HCT116 (cell line): ENCODE measurements around the gene ANKIB1. TPM values are rescaled to one million over a fixed set of nuclear protein-coding genes. Genes with fewer than 3 reads are reported as not detected.

Experiments
- ATAC-seq: fragments of 200-7000 bp; cut with Tn5 transposase; 2 replicates; pipeline ENCODE4 v1.9.1; 2020; ENCODE audit warnings: mild to moderate bottlenecking, moderate library complexity
- BruUV-seq: library from RNA; stranded (reverse); fragments of 400-500 nt; replicated peaks from 2 replicates; lab custom pipeline; 2021; lab: Mats Ljungman, UMichigan
- CTCF ChIA-PET: fragments of 300-600 bp; sonication (Branson Sonifier 250); formaldehyde crosslinking; loops from one replicate; lab custom pipeline; 2021; ENCODE audit warnings: antibody characterized with exemption; lab: Charles Lee
- POLR2A ChIA-PET: fragments of 300-600, 350-600 bp; sonication (Branson Sonifier 250); formaldehyde crosslinking; loops from one replicate; lab custom pipeline; 2021; ENCODE audit warnings: antibody characterized with exemption; lab: Charles Lee
- RAD21 ChIA-PET, 2 experiments: fragments of 300-600 bp; sonication (Branson Sonifier 250); formaldehyde crosslinking; loops; one replicate each; lab custom pipeline; 2023; ENCODE audit warnings: low total read pairs in 2 of 2; ENCODE audit not compliant: uncharacterized antibody in 2 of 2, unreplicated experiment in 2 of 2, low non-redundant PET in 1 of 2; lab: Charles Lee
- DNase-seq: peaks from one replicate; pipeline ENCODE4 v3.0.0-alpha.2; 2010; ENCODE audit warnings: low read depth, low spot score
- H2AFZ ChIP-seq: fragments of 200-600 bp; shearing (Covaris generic), sonication (generic); 2 replicates; pipeline ENCODE4 v1.6.1; 2017; ENCODE audit warnings: low read depth, mixed run types, mixed read lengths, antibody characterized with exemption, low read length; ENCODE audit not compliant: poor library complexity, severe bottlenecking
- H3K27ac ChIP-seq: 2 replicates; pipeline ENCODE4 v1.5.1; 2012; ENCODE audit warnings: low read depth, low read length
- H3K27me3 ChIP-seq: fragments of 200-600 bp; sonication (generic); 2 replicates; pipeline ENCODE4 v1.6.1; 2016; ENCODE audit warnings: mixed run types, low read length, mixed read lengths; ENCODE audit not compliant: insufficient read depth
- H3K36me3 ChIP-seq, 2 experiments: fragments of 200-500 bp in 1 of 2; fragments of 200-600 bp in 1 of 2; sonication (Bioruptor generic) in 1 of 2; sonication (generic) in 1 of 2; 2 replicates each; pipeline versions ENCODE4 v1.5.1 to v1.6.1; 2014 to 2016; ENCODE audit warnings: low read length in 2 of 2, inconsistent platforms in 1 of 2, mixed read lengths in 1 of 2, mixed run types in 1 of 2; ENCODE audit not compliant: insufficient read depth in 2 of 2, control insufficient read depth in 1 of 2
- H3K4me1 ChIP-seq, 2 experiments: fragments of 200-600 bp in 1 of 2; sonication (generic) in 1 of 2; 2 replicates each; pipeline versions ENCODE4 v1.5.1 to v1.6.1; 2012 to 2017; ENCODE audit warnings: low read length in 2 of 2, inconsistent platforms in 1 of 2, mild to moderate bottlenecking in 1 of 2, mixed read lengths in 1 of 2, mixed run types in 1 of 2, moderate library complexity in 1 of 2; ENCODE audit not compliant: insufficient read depth in 2 of 2, control insufficient read depth in 1 of 2
- H3K4me2 ChIP-seq: fragments of 200-600 bp; sonication (generic); 2 replicates; pipeline ENCODE4 v1.6.1; 2017; ENCODE audit warnings: mixed run types, low read length, mixed read lengths
- H3K4me3 ChIP-seq, 2 experiments: fragments of 200-600 bp in 1 of 2; sonication (generic) in 1 of 2; replicated peaks in 1 of 2; 2 replicates each; pipeline ENCODE4 v1.5.1; 2011 to 2016; ENCODE audit warnings: low read length in 2 of 2, control low read depth in 1 of 2, low read depth in 1 of 2, mild to moderate bottlenecking in 1 of 2, mixed read lengths in 1 of 2, mixed run types in 1 of 2
- H3K79me2 ChIP-seq: fragments of 200-600 bp; sonication (generic); 2 replicates; pipeline ENCODE4 v1.6.1; 2017; ENCODE audit warnings: mild to moderate bottlenecking, mixed run types, low read length, moderate library complexity, mixed read lengths; ENCODE audit not compliant: insufficient read depth
- H3K9ac ChIP-seq: fragments of 200-600 bp; sonication (generic); 2 replicates; pipeline ENCODE4 v1.6.1; 2016; ENCODE audit warnings: low read length, mixed read lengths
- H3K9me2 ChIP-seq: fragments of 200-600 bp; sonication (generic), shearing (Covaris generic); 2 replicates; pipeline ENCODE4 v1.6.1; 2017; ENCODE audit warnings: mixed run types, mild to moderate bottlenecking, moderate library complexity; ENCODE audit not compliant: insufficient read depth
- H3K9me3 ChIP-seq, 2 experiments: fragments of 200-500 bp in 1 of 2; fragments of 200-600 bp in 1 of 2; sonication (Bioruptor generic) in 1 of 2; sonication (generic) in 1 of 2; 2 replicates each; pipeline ENCODE4 v1.6.1; 2014 to 2017; ENCODE audit warnings: low read length in 2 of 2, mixed read lengths in 2 of 2, inconsistent platforms in 1 of 2, low read depth in 1 of 2, mild to moderate bottlenecking in 1 of 2, mixed run types in 1 of 2, moderate library complexity in 1 of 2; ENCODE audit not compliant: control insufficient read depth in 1 of 2, insufficient read depth in 1 of 2
- H4K20me1 ChIP-seq: fragments of 200-600 bp; sonication (generic), shearing (Covaris generic); 2 replicates; pipeline ENCODE4 v1.6.1; 2017; ENCODE audit warnings: mixed run types, mild to moderate bottlenecking, moderate library complexity; ENCODE audit not compliant: insufficient read depth
- ATF3 ChIP-seq: IDR thresholded peaks from 2 replicates; pipeline ENCODE4 v1.6.1; 2012
- CBX3 ChIP-seq: IDR thresholded peaks from 2 replicates; pipeline ENCODE4 v1.6.1; 2012; ENCODE audit warnings: low read depth
- CEBPB ChIP-seq: IDR thresholded peaks from 2 replicates; pipeline ENCODE4 v1.6.1; 2012; ENCODE audit warnings: low read depth
- CTCF ChIP-seq, 3 experiments: fragments of 200-600 bp in 1 of 3; sonication (generic) in 1 of 3; IDR thresholded peaks in 2 of 3; conservative IDR thresholded peaks in 1 of 3; 2 replicates each; pipeline ENCODE4 v1.5.1; 2012 to 2017; ENCODE audit warnings: low read depth in 2 of 3, low read length in 2 of 3, antibody characterized with exemption in 1 of 3, borderline replicate concordance in 1 of 3, control low read depth in 1 of 3, mild to moderate bottlenecking in 1 of 3, mixed read lengths in 1 of 3, mixed run types in 1 of 3, moderate library complexity in 1 of 3; ENCODE audit not compliant: insufficient read depth in 1 of 3
- EGR1 ChIP-seq: IDR thresholded peaks from 2 replicates; pipeline ENCODE4 v1.6.1; 2012; ENCODE audit warnings: low read depth
- ELF1 ChIP-seq: IDR thresholded peaks from 2 replicates; pipeline ENCODE4 v1.6.1; 2012; ENCODE audit warnings: low read depth, borderline replicate concordance
- JUND ChIP-seq: IDR thresholded peaks from 2 replicates; pipeline ENCODE4 v1.6.1; 2012
- MAX ChIP-seq: IDR thresholded peaks from 2 replicates; pipeline ENCODE4 v1.6.1; 2012
- POLR2AphosphoS5 ChIP-seq: IDR thresholded peaks from 2 replicates; pipeline ENCODE4 v1.6.1; 2011; ENCODE audit warnings: mild to moderate bottlenecking, low read depth, low read length, moderate library complexity
- SIN3A ChIP-seq: IDR thresholded peaks from 2 replicates; pipeline ENCODE4 v1.6.1; 2012; ENCODE audit warnings: low read depth
- SP1 ChIP-seq: IDR thresholded peaks from 2 replicates; pipeline ENCODE4 v1.6.1; 2012; ENCODE audit warnings: low read depth
- SRF ChIP-seq: IDR thresholded peaks from 2 replicates; pipeline ENCODE4 v1.6.1; 2012; ENCODE audit warnings: low read depth
- TCF7L2 ChIP-seq: IDR thresholded peaks from 2 replicates; pipeline ENCODE4 v1.7.0; 2011; ENCODE audit warnings: borderline replicate concordance, inconsistent platforms; ENCODE audit not compliant: insufficient read depth, insufficient read length; ENCODE audit errors: extremely low read depth
- YY1 ChIP-seq: IDR thresholded peaks from 2 replicates; pipeline ENCODE4 v1.6.1; 2011; ENCODE audit warnings: low read length, low read depth, moderate library complexity, mild to moderate bottlenecking; ENCODE audit not compliant: insufficient replicate concordance; ENCODE audit errors: extremely low read depth
- ZBTB33 ChIP-seq: IDR thresholded peaks from 2 replicates; pipeline ENCODE4 v1.6.1; 2011; ENCODE audit warnings: mild to moderate bottlenecking, low read length, moderate library complexity; ENCODE audit not compliant: insufficient replicate concordance; ENCODE audit errors: extremely low read depth
- ZFX ChIP-seq: fragments of 450-650 bp; IDR thresholded peaks from 2 replicates; pipeline ENCODE4 v1.6.1; 2017
- ZNF274 ChIP-seq: fragments of 200-500 bp; sonication (Bioruptor generic); IDR thresholded peaks from 2 replicates; pipeline ENCODE4 v1.6.1; 2014; ENCODE audit warnings: mild to moderate bottlenecking, low read depth, low read length, inconsistent platforms
- intact Hi-C: fragments of 100-400 bp; cut with micrococcal nuclease; formaldehyde crosslinking; loops from 2 replicates; pipeline ENCODE4 v1.10.0; 2022
- total RNA-seq: library from RNA; stranded (reverse); gene quantifications from one replicate; pipeline ENCODE4 v1.2.1, GENCODE V29; 2021; ENCODE audit not compliant: unreplicated experiment

ANKIB1 gene
- total RNA-seq, 1 experiment from 2014 or later, result 41.2 TPM

GRCh38 chr7:92325173-92325572, 79.4 kb downstream of the ANKIB1 start:
- intact Hi-C loops, result no loop called here
- RAD21 ChIA-PET, result no interaction called here
- no peak for TF ChIP-seq YY1
- no peak for TF ChIP-seq CEBPB
- TF ChIP-seq EGR1, result no peak
- no peak for TF ChIP-seq TCF7L2
- TF ChIP-seq ZBTB33, result no peak
- TF ChIP-seq ATF3, result no peak
- no peak for TF ChIP-seq MAX
- no peak for TF ChIP-seq POLR2AphosphoS5
- no peak for TF ChIP-seq CBX3
- no peak for TF ChIP-seq SP1
- TF ChIP-seq ZNF274, result no peak
- TF ChIP-seq CTCF (IDR thresholded peaks at IDR 0.05 in 2 of 3, conservative IDR thresholded peaks at IDR 0.05 in 1 of 3; ENCODE audit: borderline replicate concordance in 1 of 3, insufficient read depth in 1 of 3, low read depth in 2 of 3, low read length in 2 of 3), result no peak
- TF ChIP-seq ZFX, result no peak
- TF ChIP-seq ELF1, result no peak
- no peak for TF ChIP-seq JUND
- TF ChIP-seq SRF, result no peak
- TF ChIP-seq SIN3A, result no peak

More at GRCh38 chr7:92325173-92325572, 79.4 kb downstream of the ANKIB1 start:
- Histone ChIP-seq H3K4me3 (no peak overlapping the region), H3K9me2 (no peaks in the 10 kb centered on the region), H3K27me3 (no peaks in the 10 kb centered on the region), H3K4me1 (no peaks in the 10 kb centered on the region), H3K9ac (no peak overlapping the region), H3K36me3 (peaks cover 0 to 3% of the 10 kb centered on the region in 2 experiments; a peak in 1 of 4 replicates), H3K4me2 (no peak overlapping the region), H3K9me3 (no peaks in the 10 kb centered on the region), H2AFZ (no peak overlapping the region), H3K27ac (no peak overlapping the region), H4K20me1 (no peaks in the 10 kb centered on the region), H3K79me2 (no peaks in the 10 kb centered on the region)
- DNase-seq, result no peak
- ATAC-seq, result no peak
- CTCF ChIA-PET, result no interaction called here
- BruUV-seq, result no TSS peak
- POLR2A ChIA-PET, result no interaction called here
